Mesenchymal stem cell (in vitro differentiated cells and primary cell): ENCODE results near the gene ZNF709.

Source experiments
- DNase-seq: peaks from one replicate; pipeline ENCODE4 v3.0.0-alpha.2; 2013
- H2AFZ ChIP-seq: one replicate; pipeline ENCODE4 v1.6.1; 2013; ENCODE audit warnings: low read depth, mild to moderate bottlenecking, control low read depth, inconsistent platforms, low read length, moderate library complexity
- H2AK5ac ChIP-seq: 2 replicates; pipeline ENCODE4 v1.6.1; 2013; ENCODE audit warnings: low read length, moderate library complexity, mild to moderate bottlenecking, inconsistent platforms; ENCODE audit not compliant: severe bottlenecking
- H2BK120ac ChIP-seq: one replicate; pipeline ENCODE4 v1.6.1; 2013; ENCODE audit warnings: low read depth, mild to moderate bottlenecking, inconsistent platforms, low read length, moderate library complexity
- H2BK12ac ChIP-seq, 2 experiments: one replicate each; pipeline ENCODE4 v1.6.1; 2013; ENCODE audit warnings: inconsistent platforms in 2 of 2, low read length in 2 of 2, mild to moderate bottlenecking in 2 of 2, moderate library complexity in 2 of 2, control low read depth in 1 of 2
- H2BK15ac ChIP-seq: one replicate; pipeline ENCODE4 v1.6.1; 2013; ENCODE audit warnings: mild to moderate bottlenecking, low read depth, inconsistent platforms; ENCODE audit not compliant: poor library complexity, severe bottlenecking
- H2BK5ac ChIP-seq: 2 replicates; pipeline ENCODE4 v1.6.1; 2013; ENCODE audit warnings: low read depth, mild to moderate bottlenecking, low read length, control low read depth, inconsistent platforms; ENCODE audit not compliant: poor library complexity, severe bottlenecking
- H3K14ac ChIP-seq, 2 experiments: one replicate each; pipeline ENCODE4 v1.6.1; 2013; ENCODE audit warnings: inconsistent platforms in 2 of 2, low read length in 2 of 2, control low read depth in 1 of 2, mild to moderate bottlenecking in 1 of 2, moderate library complexity in 1 of 2
- H3K18ac ChIP-seq, 2 experiments: one replicate each; pipeline ENCODE4 v1.6.1; 2013; ENCODE audit warnings: inconsistent platforms in 2 of 2, low read length in 2 of 2, control low read depth in 1 of 2, low read depth in 1 of 2, mild to moderate bottlenecking in 1 of 2
- H3K23ac ChIP-seq, 2 experiments: one replicate each; pipeline ENCODE4 v1.6.1; 2013; ENCODE audit warnings: inconsistent platforms in 2 of 2, low read length in 2 of 2, mild to moderate bottlenecking in 2 of 2, moderate library complexity in 2 of 2, control low read depth in 1 of 2
- H3K27ac ChIP-seq: 2 replicates; pipeline ENCODE4 v1.5.1; 2013; ENCODE audit warnings: mild to moderate bottlenecking, moderate library complexity, low read length, control low read depth, inconsistent platforms; ENCODE audit not compliant: poor library complexity, severe bottlenecking
- H3K27me3 ChIP-seq, 2 experiments: 2 replicates each; pipeline versions ENCODE4 v1.6.1 to v1.7.0; 2013; ENCODE audit warnings: low read length in 2 of 2, mild to moderate bottlenecking in 2 of 2, moderate library complexity in 2 of 2, control low read depth in 1 of 2, inconsistent platforms in 1 of 2; ENCODE audit not compliant: control insufficient read depth in 1 of 2, insufficient read depth in 1 of 2
- H3K36me3 ChIP-seq, 2 experiments: 2 replicates each; pipeline versions ENCODE4 v1.6.1 to v1.7.0; 2013; ENCODE audit warnings: low read length in 2 of 2, control low read depth in 1 of 2, inconsistent platforms in 1 of 2, low read depth in 1 of 2, mild to moderate bottlenecking in 1 of 2; ENCODE audit not compliant: insufficient read depth in 2 of 2, control insufficient read depth in 1 of 2
- H3K4ac ChIP-seq, 2 experiments: one replicate each; pipeline ENCODE4 v1.6.1; 2013; ENCODE audit warnings: inconsistent platforms in 2 of 2, low read length in 2 of 2, mild to moderate bottlenecking in 2 of 2, moderate library complexity in 2 of 2, control low read depth in 1 of 2, low read depth in 1 of 2
- H3K4me1 ChIP-seq: 2 replicates; pipeline ENCODE4 v1.6.1; 2013; ENCODE audit warnings: low read depth, low read length, control low read depth; ENCODE audit not compliant: control insufficient read depth, insufficient read depth
- H3K4me2 ChIP-seq: 2 replicates; pipeline ENCODE4 v1.6.1; 2013; ENCODE audit warnings: low read length, mild to moderate bottlenecking, inconsistent platforms; ENCODE audit not compliant: poor library complexity, severe bottlenecking
- H3K4me3 ChIP-seq, 2 experiments: 2 replicates each; pipeline versions ENCODE4 v1.5.1 to v1.7.0; 2013; ENCODE audit warnings: low read length in 2 of 2, mild to moderate bottlenecking in 2 of 2, control low read depth in 1 of 2, low read depth in 1 of 2; ENCODE audit not compliant: insufficient read depth in 1 of 2
- H3K79me1 ChIP-seq: replicated peaks from 2 replicates; pipeline ENCODE4 v1.6.1; 2013; ENCODE audit warnings: mild to moderate bottlenecking, control low read depth, low read length, inconsistent platforms; ENCODE audit not compliant: poor library complexity, severe bottlenecking
- H3K9ac ChIP-seq: 2 replicates; pipeline ENCODE4 v1.7.0; 2013; ENCODE audit warnings: mild to moderate bottlenecking, low read length, moderate library complexity
- H3K9me3 ChIP-seq: 2 replicates; pipeline ENCODE4 v1.7.0; 2013; ENCODE audit warnings: mild to moderate bottlenecking, low read length; ENCODE audit not compliant: control insufficient read depth
- H4K8ac ChIP-seq: one replicate; pipeline ENCODE4 v1.6.1; 2013; ENCODE audit warnings: inconsistent platforms, mild to moderate bottlenecking, low read length, moderate library complexity
- H4K91ac ChIP-seq: one replicate; pipeline ENCODE4 v1.6.1; 2013; ENCODE audit warnings: mild to moderate bottlenecking, low read length, inconsistent platforms
- WGBS: methylation state at CpG from one replicate; pipeline ENCODE4 v1.1.7; 2013; ENCODE audit warnings: mixed read lengths; 5-methylcytosine and 5-hydroxymethylcytosine counted together

The ZNF709 gene

GRCh38 chr19:12453495-12453894 is 31.1 kb downstream of the ZNF709 start:
- Histone ChIP-seq H3K27me3 (no peaks in the 10 kb centered on the region), H3K23ac (no peak overlapping the region), H3K9me3 (peaks cover 93% of the 10 kb centered on the region), H3K4ac (no peak overlapping the region), H2BK5ac (no peak overlapping the region), H2AK5ac (no peak overlapping the region), H3K4me2 (no peak overlapping the region), H2BK15ac (no peak overlapping the region), H2AFZ (no peak overlapping the region), H4K91ac (no peak overlapping the region), H3K27ac (no peak overlapping the region), H3K18ac (no peak overlapping the region), H3K4me3 (no peak overlapping the region), H2BK12ac (no peak overlapping the region), H3K9ac (no peak overlapping the region), H4K8ac (no peak overlapping the region), H3K79me1 (no peaks in the 10 kb centered on the region), H2BK120ac (no peak overlapping the region), H3K4me1 (no peaks in the 10 kb centered on the region), H3K14ac (no peak overlapping the region), H3K36me3 (peaks cover 0 to 3% of the 10 kb centered on the region in 2 experiments)
- WGBS, result 77% methylated on average over 6 of the region's 6 CpGs
- DNase-seq, result no peak

GRCh38 chr19:12450844-12451243 is 33.8 kb downstream of the ZNF709 start:
- 62% methylated on average over 10 of the region's 10 CpGs for whole genome bisulfite sequencing
- no peak overlapping the region for H3K23ac ChIP-seq
- H3K9me3 ChIP-seq, result peaks cover 78% of the 10 kb centered on the region
- H4K8ac ChIP-seq, result no peak overlapping the region
- no peak overlapping the region for H4K91ac ChIP-seq
- H3K4ac ChIP-seq, result no peak overlapping the region
- no peak overlapping the region for H2BK15ac ChIP-seq
- no peak overlapping the region for H3K4me2 ChIP-seq
- H3K14ac ChIP-seq, result no peak overlapping the region
- H2AK5ac ChIP-seq, result no peak overlapping the region
- no peak overlapping the region for H2BK5ac ChIP-seq
- H3K9ac ChIP-seq, result no peak overlapping the region
- H2BK120ac ChIP-seq, result no peak overlapping the region
- H3K27ac ChIP-seq, result no peak overlapping the region
- H3K4me3 ChIP-seq, result peak overlapping the region in 1 of 2 experiments; percentile 13
- H3K18ac ChIP-seq, result no peak overlapping the region
- no peak overlapping the region for H2AFZ ChIP-seq
- no peaks in the 10 kb centered on the region for H3K79me1 ChIP-seq
- H3K27me3 ChIP-seq, result no peaks in the 10 kb centered on the region
- H3K36me3 ChIP-seq, result no peaks in the 10 kb centered on the region
- no peak overlapping the region for H2BK12ac ChIP-seq
- DNase-seq, result no peak
- no peaks in the 10 kb centered on the region for H3K4me1 ChIP-seq

GRCh38 chr19:12448808-12449207 is 35.8 kb downstream of the ZNF709 start:
- Histone ChIP-seq H2BK15ac (no peak overlapping the region), H3K4me2 (no peak overlapping the region), H3K36me3 (no peaks in the 10 kb centered on the region), H3K9ac (no peak overlapping the region), H2BK120ac (no peak overlapping the region), H3K14ac (no peak overlapping the region), H2BK5ac (no peak overlapping the region), H4K91ac (no peak overlapping the region), H3K23ac (no peak overlapping the region), H3K27me3 (no peaks in the 10 kb centered on the region), H3K27ac (no peak overlapping the region), H4K8ac (no peak overlapping the region), H3K4me3 (peak overlapping the region in 1 of 2 experiments; percentile 37), H2AK5ac (no peak overlapping the region), H3K9me3 (peaks cover 68% of the 10 kb centered on the region), H3K79me1 (no peaks in the 10 kb centered on the region), H3K4ac (no peak overlapping the region), H2BK12ac (no peak overlapping the region), H2AFZ (no peak overlapping the region), H3K4me1 (no peaks in the 10 kb centered on the region), H3K18ac (no peak overlapping the region)
- no peak for DNase-seq
- WGBS, result 44% methylated on average over 2 of the region's 2 CpGs

DNA sequence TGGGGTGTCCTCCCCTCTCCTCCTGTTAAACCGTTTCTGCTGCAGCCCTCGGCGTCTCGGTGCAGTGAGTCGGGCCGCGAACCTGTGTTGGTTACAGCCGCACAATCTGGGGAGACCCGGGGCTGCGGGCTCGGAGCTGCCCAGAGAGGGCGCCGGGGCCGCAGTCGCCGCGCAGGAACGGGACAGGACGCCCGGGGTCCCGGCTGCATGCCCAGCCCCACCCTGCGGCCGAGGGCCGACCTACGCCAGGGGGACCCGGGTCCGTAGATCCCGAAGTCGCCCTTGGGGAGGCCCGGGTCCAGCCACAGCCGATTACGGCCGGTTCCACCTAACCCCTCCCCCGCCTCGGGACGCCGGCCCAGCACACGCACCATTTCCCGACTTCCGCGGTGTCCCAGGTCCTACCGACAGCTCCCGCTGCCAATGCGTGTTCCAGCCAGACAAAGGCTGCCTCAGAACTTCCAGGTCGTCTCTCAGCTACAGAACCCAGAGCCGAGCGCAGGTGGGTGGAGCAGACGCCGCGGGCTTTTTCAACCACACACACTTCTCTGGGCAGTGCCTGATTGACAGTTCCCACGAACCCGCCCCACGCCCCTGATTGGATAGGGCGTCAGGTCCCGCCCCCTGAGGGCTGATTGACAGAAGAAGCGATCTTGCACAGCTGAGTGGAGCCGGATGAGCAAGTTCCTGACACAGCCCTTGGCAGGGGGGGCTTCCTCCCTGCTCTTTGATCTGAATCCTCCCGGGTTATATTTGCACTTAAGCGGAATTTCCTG is 43.9 kb downstream of the ZNF709 start, which contains the start of gene ZNF443:
Gene ZNF443, minus strand, starts transcription at position 481 of the 776 bp plus-strand sequence. Its CDS starts 107 bp downstream, at position 374.
- Histone ChIP-seq H2AFZ (peak within 1 kb of the TSS; percentile 20), H3K4ac (no peak within 1 kb of the TSS), H3K9me3 (peaks cover 15% of the 10 kb centered on the region), H3K79me1 (no peaks in the 10 kb centered on the region), H3K36me3 (no peaks in the 10 kb centered on the region), H4K91ac (no peak within 1 kb of the TSS), H3K4me2 (peak within 1 kb of the TSS; percentile 75), H2BK5ac (peak within 1 kb of the TSS; percentile 87), H3K27me3 (no peaks in the 10 kb centered on the region), H2BK12ac (no peak within 1 kb of the TSS), H2AK5ac (no peak within 1 kb of the TSS), H3K23ac (no peak within 1 kb of the TSS), H3K18ac (peak within 1 kb of the TSS in 1 of 2 experiments; percentile 13), H3K27ac (peak within 1 kb of the TSS; percentile 87), H3K9ac (peak within 1 kb of the TSS; percentile 81), H3K4me1 (no peaks in the 10 kb centered on the region), H3K14ac (no peak within 1 kb of the TSS), H4K8ac (peak within 1 kb of the TSS; percentile 28), H3K4me3 (peak within 1 kb of the TSS; percentile 84 to 88), H2BK15ac (peak within 1 kb of the TSS; percentile 28), H2BK120ac (no peak within 1 kb of the TSS)
- 1% methylated on average over 47 of the region's 59 CpGs for WGBS
- DNase-seq, result peak; percentile 97
